B cell (primary cell): Measurements from ENCODE around the gene FBXO2. TPM values are rescaled to one million over a fixed set of nuclear protein-coding genes. Genes with fewer than 3 reads are reported as not detected.

ENCODE experiments used
- ATAC-seq: fragments of 200-7000 bp; cut with Tn5 transposase; one replicate; pipeline ENCODE4 v1.10.0; 2021; ENCODE audit warnings: low read depth, mild to moderate bottlenecking, moderate number of reproducible peaks, moderate library complexity
- CTCF ChIA-PET: fragments of 350-600 bp; sonication (Branson Sonifier 250); formaldehyde crosslinking; loops from one replicate; lab custom pipeline; 2021; ENCODE audit warnings: antibody characterized with exemption, inconsistent platforms; lab: Charles Lee
- POLR2A ChIA-PET: fragments of 350-600 bp; sonication (Branson Sonifier 250); formaldehyde crosslinking; loops from one replicate; lab custom pipeline; 2021; ENCODE audit warnings: antibody characterized with exemption; lab: Charles Lee
- DNase-seq: peaks from one replicate; pipeline ENCODE4 v3.0.0; 2013
- H2AFZ ChIP-seq: 2 replicates; pipeline ENCODE4 v1.6.1; 2012; ENCODE audit warnings: mild to moderate bottlenecking, low read depth, low read length; ENCODE audit not compliant: insufficient read depth, poor library complexity, severe bottlenecking
- H3K27ac ChIP-seq, 2 donors: 1 replicate in 1 of 2; 2 replicates in 1 of 2; pipeline ENCODE4 v1.5.1; 2012 to 2013; ENCODE audit warnings: low read length in 2 of 2, mild to moderate bottlenecking in 2 of 2, moderate library complexity in 1 of 2
- H3K27me3 ChIP-seq, 4 experiments: fragments of 200-600 bp in 1 of 4; sonication (generic) in 1 of 4; replicated peaks in 1 of 4; 1 replicate in 2 of 4; 2 replicates in 2 of 4; pipeline versions ENCODE4 v1.6.1 to v1.7.0; 2013 to 2016; ENCODE audit warnings: low read length in 3 of 4, mild to moderate bottlenecking in 2 of 4, mixed read lengths in 1 of 4, moderate library complexity in 1 of 4; ENCODE audit not compliant: insufficient read depth in 4 of 4, control insufficient read depth in 3 of 4; ENCODE audit errors: control extremely low read depth in 1 of 4
- H3K36me3 ChIP-seq, 2 experiments: replicated peaks in 1 of 2; 1 replicate in 1 of 2; 2 replicates in 1 of 2; pipeline versions ENCODE4 v1.6.1 to v1.7.1; 2013; ENCODE audit warnings: low read length in 1 of 2; ENCODE audit not compliant: insufficient read depth in 2 of 2, control insufficient read depth in 1 of 2; ENCODE audit errors: control extremely low read depth in 1 of 2, extremely low read depth in 1 of 2
- H3K4me1 ChIP-seq, 2 donors: fragments of 200-600 bp in 1 of 2; sonication (generic) in 1 of 2; 1 replicate in 1 of 2; 2 replicates in 1 of 2; pipeline versions ENCODE4 v1.5.1 to v1.6.1; 2013 to 2017; ENCODE audit warnings: low read length in 2 of 2; ENCODE audit not compliant: control insufficient read depth in 2 of 2, insufficient read depth in 2 of 2
- H3K4me2 ChIP-seq: replicated peaks from 2 replicates; pipeline ENCODE3; 2012; ENCODE audit warnings: mild to moderate bottlenecking, low read depth, low read length; ENCODE audit not compliant: poor library complexity, severe bottlenecking
- H3K4me3 ChIP-seq, 5 experiments: fragments of 200-600 bp in 1 of 5; sonication (generic) in 1 of 5; 1 replicate in 3 of 5; 2 replicates in 2 of 5; pipeline versions ENCODE4 v1.5.1 to v1.7.0; 2011 to 2016; ENCODE audit warnings: low read length in 4 of 5, mild to moderate bottlenecking in 4 of 5, low read depth in 2 of 5, control low read depth in 1 of 5, moderate library complexity in 1 of 5; ENCODE audit not compliant: insufficient read depth in 1 of 5; ENCODE audit errors: control extremely low read depth in 1 of 5, extremely low read depth in 1 of 5
- H3K79me2 ChIP-seq: fragments of 200-600 bp; sonication (generic); one replicate; pipeline ENCODE4 v1.6.0; 2016; ENCODE audit warnings: low read length; ENCODE audit not compliant: control insufficient read depth, insufficient read depth
- H3K9ac ChIP-seq: fragments of 200-600 bp; sonication (generic); 2 replicates; pipeline ENCODE4 v1.6.1; 2017; ENCODE audit warnings: mild to moderate bottlenecking, low read length, moderate library complexity
- H3K9me3 ChIP-seq, 3 donors: one replicate each; pipeline versions ENCODE4 v1.6.1 to v1.7.1; 2013; ENCODE audit warnings: low read length in 2 of 3; ENCODE audit not compliant: control insufficient read depth in 2 of 3, insufficient read depth in 1 of 3; ENCODE audit errors: control extremely low read depth in 1 of 3
- H4K20me1 ChIP-seq: 2 replicates; pipeline ENCODE4 v1.6.0; 2012; ENCODE audit warnings: mild to moderate bottlenecking, low read length; ENCODE audit not compliant: insufficient read depth, control insufficient read depth, poor library complexity, severe bottlenecking
- H3K27ac Mint-ChIP-seq: one replicate; pipeline ENCODE4 v1.8.0; 2021; ENCODE audit warnings: mixed read lengths
- H3K27me3 Mint-ChIP-seq: one replicate; pipeline ENCODE4 v1.8.0; 2021; ENCODE audit warnings: mixed read lengths
- H3K4me1 Mint-ChIP-seq: one replicate; pipeline ENCODE4 v1.8.0; 2021; ENCODE audit warnings: mixed read lengths
- H3K4me3 Mint-ChIP-seq: one replicate; pipeline ENCODE4 v1.8.0; 2021; ENCODE audit warnings: mixed read lengths
- H3K9me3 Mint-ChIP-seq: one replicate; pipeline ENCODE4 v1.8.0; 2022; ENCODE audit warnings: mixed read lengths; ENCODE audit not compliant: insufficient read depth
- EZH2 ChIP-seq: IDR thresholded peaks from 2 replicates; pipeline ENCODE4 v1.6.1; 2012; ENCODE audit warnings: borderline replicate concordance, low read depth, mild to moderate bottlenecking, moderate library complexity, low read length; ENCODE audit not compliant: insufficient read depth, poor library complexity, severe bottlenecking
- WGBS: methylation state at CpG from one replicate; pipeline ENCODE4 v1.1.5; 2013; ENCODE audit warnings: missing lambda C conversion rate; ENCODE audit not compliant: insufficient coverage; 5-methylcytosine and 5-hydroxymethylcytosine counted together
- intact Hi-C: fragments of 100-400 bp; cut with micrococcal nuclease; formaldehyde crosslinking; loops from one replicate; pipeline ENCODE4 v1.10.0; 2022
- polyA plus RNA-seq: library from polyadenylated mRNA; depleted of rRNA; stranded (reverse); fragments of >200 nt; gene quantifications from 2 replicates; pipeline ENCODE4 v1.2.3, GENCODE V29; 2012
- total RNA-seq, 2 donors: library from RNA; stranded (reverse); fragments of 120-200 nt in 1 of 2; gene quantifications; 1 replicate in 1 of 2; 2 replicates in 1 of 2; pipeline versions ENCODE4 v1.2.3 to v1.2.4, GENCODE V29; 2013 to 2022
- TF ChIP-seq, protein P1 (sequence below): fragments of 200-600 bp; IDR thresholded peaks from one replicate; pipeline ENCODE4 v1.8.0; 2022; ENCODE audit warnings: antibody characterized with exemption, mild to moderate bottlenecking

The FBXO2 gene
- total and polyA plus RNA-seq, 2 donors (not counting 1 experiment from before 2014, with no cell fraction given), result 9.6 TPM

DNA sequence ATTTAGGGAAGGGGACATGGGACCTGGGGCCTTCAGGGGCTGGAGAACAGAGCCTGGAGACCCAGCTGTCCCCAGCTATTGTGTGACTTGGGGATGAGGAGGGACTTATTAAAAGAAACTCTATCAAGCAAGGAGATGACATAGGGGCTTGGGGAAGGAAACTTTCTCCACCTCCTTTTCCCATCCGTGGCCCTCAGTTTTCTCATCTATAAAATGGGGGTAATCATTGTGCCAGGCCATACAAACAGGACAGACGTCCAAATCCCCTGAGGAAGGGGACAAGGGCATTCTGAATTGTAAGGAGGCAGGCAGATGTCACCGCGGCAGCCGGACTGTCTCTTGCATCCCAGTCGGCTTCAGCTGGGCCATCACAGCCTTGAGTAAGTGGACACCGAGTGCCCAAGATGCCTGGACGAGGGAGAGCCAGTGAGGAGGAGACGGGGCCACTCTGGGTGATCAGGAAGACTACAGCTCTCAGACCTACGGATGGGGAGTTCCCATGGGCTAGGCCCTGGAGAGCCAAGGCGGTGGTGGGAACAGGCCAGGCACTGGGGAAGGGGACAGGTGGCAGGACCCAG, 1.9 kb downstream of the FBXO2 start:
- H3K9ac ChIP-seq, result no peak overlapping the region
- ChIA-PET CTCF (interaction anchor here (1.2 to 18.9 kb wide), 6 partner anchors 11 to 615 kb away, joined by 3 to 231 read pairs (median 18); partner anchors contain the start of gene FBXO6), POLR2A (interaction anchor here (1.3 to 2.2 kb wide), 2 partner anchors 67 kb away, joined by 5 to 10 read pairs; no protein-coding TSS in a partner anchor)
- H4K20me1 ChIP-seq, result peaks cover 11% of the 10 kb centered on the region
- H3K27me3 Mint-ChIP-seq, result no peaks in the 10 kb centered on the region
- H3K4me2 ChIP-seq, result no peak overlapping the region
- H3K4me3 Mint-ChIP-seq, result peak overlapping the region; percentile 65
- no peak overlapping the region for H3K27ac Mint-ChIP-seq
- H3K4me3 ChIP-seq, result no peak overlapping the region
- H3K9me3 ChIP-seq, result no peaks in the 10 kb centered on the region
- H3K9me3 Mint-ChIP-seq, result no peaks in the 10 kb centered on the region
- no peak for DNase-seq
- TF ChIP-seq, protein P1, sequence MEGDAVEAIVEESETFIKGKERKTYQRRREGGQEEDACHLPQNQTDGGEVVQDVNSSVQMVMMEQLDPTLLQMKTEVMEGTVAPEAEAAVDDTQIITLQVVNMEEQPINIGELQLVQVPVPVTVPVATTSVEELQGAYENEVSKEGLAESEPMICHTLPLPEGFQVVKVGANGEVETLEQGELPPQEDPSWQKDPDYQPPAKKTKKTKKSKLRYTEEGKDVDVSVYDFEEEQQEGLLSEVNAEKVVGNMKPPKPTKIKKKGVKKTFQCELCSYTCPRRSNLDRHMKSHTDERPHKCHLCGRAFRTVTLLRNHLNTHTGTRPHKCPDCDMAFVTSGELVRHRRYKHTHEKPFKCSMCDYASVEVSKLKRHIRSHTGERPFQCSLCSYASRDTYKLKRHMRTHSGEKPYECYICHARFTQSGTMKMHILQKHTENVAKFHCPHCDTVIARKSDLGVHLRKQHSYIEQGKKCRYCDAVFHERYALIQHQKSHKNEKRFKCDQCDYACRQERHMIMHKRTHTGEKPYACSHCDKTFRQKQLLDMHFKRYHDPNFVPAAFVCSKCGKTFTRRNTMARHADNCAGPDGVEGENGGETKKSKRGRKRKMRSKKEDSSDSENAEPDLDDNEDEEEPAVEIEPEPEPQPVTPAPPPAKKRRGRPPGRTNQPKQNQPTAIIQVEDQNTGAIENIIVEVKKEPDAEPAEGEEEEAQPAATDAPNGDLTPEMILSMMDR, result no peak
- TF ChIP-seq EZH2, result no peak
- H3K4me1 ChIP-seq, result peaks cover 22 to 37% of the 10 kb centered on the region in 2 donors
- ATAC-seq, result no peak
- peaks cover 35% of the 10 kb centered on the region for H3K4me1 Mint-ChIP-seq
- intact Hi-C loops, result loop anchor here (5.0 kb wide), 4 partner anchors 80 to 390 kb away; partner anchors contain the start of gene MTOR
- H3K27ac ChIP-seq, result no peak overlapping the region
- no peaks in the 10 kb centered on the region for H3K27me3 ChIP-seq
- no peaks in the 10 kb centered on the region for H3K79me2 ChIP-seq
- H2AFZ ChIP-seq, result no peak overlapping the region
- peaks cover 0 to 2% of the 10 kb centered on the region in 2 experiments for H3K36me3 ChIP-seq
- 97% methylated on average over 10 of the region's 11 CpGs for WGBS

DNA sequence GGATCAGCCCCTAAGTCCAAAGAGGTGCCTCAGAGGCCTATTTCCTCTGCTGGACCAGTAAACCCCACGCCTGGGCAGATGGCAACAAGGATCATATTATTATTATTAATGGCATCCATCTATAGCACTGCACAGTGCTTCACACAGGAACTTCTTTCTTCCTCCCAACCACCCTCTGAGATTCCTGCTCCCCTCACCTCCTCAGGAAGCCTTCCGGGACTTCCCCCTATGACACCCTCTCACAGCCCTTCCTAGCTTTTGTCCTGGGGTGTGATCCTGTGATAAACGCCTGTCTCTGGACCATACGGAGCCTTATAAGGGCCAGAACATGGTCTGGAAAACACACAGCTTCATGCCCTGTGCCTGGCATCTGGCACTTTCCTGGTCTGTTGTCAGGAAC, 3.2 kb downstream of the FBXO2 start:
- no peak overlapping the region for H3K27ac ChIP-seq
- peak overlapping the region; percentile 54 for H3K27ac Mint-ChIP-seq
- peak overlapping the region; percentile 47 for H3K9ac ChIP-seq
- no peak for TF ChIP-seq EZH2
- TF ChIP-seq, protein P1, result no peak
- peak overlapping the region; percentile 81 for H3K4me2 ChIP-seq
- H4K20me1 ChIP-seq, result peaks cover 10% of the 10 kb centered on the region
- ATAC-seq (no peak), DNase-seq (no peak)
- no peaks in the 10 kb centered on the region for H3K27me3 Mint-ChIP-seq
- no peaks in the 10 kb centered on the region for H3K27me3 ChIP-seq
- no peaks in the 10 kb centered on the region for H3K79me2 ChIP-seq
- CTCF ChIA-PET, result interaction anchor here (0.8 to 18.9 kb wide), 16 partner anchors 10 to 614 kb away, joined by 3 to 231 read pairs (median 6); partner anchors contain the start of genes AGTRAP and FBXO6
- POLR2A ChIA-PET, result interaction anchor here (0.6 to 2.2 kb wide), 4 partner anchors 30 to 639 kb away, joined by 3 to 11 read pairs (median 7); partner anchors contain the start of gene TARDBP
- peak overlapping the region; percentile 68 for H2AFZ ChIP-seq
- no peaks in the 10 kb centered on the region for H3K9me3 ChIP-seq
- H3K4me3 Mint-ChIP-seq, result peak overlapping the region; percentile 83
- intact Hi-C loops, result loop anchor here (5.0 kb wide), 4 partner anchors 81 to 389 kb away; partner anchors contain the start of gene MTOR
- no peaks in the 10 kb centered on the region for H3K9me3 Mint-ChIP-seq
- no peaks in the 10 kb centered on the region for H3K36me3 ChIP-seq
- H3K4me1 ChIP-seq, result peaks cover 22 to 36% of the 10 kb centered on the region in 2 donors
- H3K4me3 ChIP-seq, result peak overlapping the region in 1 of 5 experiments; percentile 42
- H3K4me1 Mint-ChIP-seq, result peaks cover 34% of the 10 kb centered on the region
- WGBS, result 90% methylated on average over 3 of the region's 4 CpGs
